HEK293 (cell line): ENCODE measurements around the gene SIRPA.

Experiments
- CTCF ChIA-PET: fragments of 350-600 bp; formaldehyde crosslinking; extraction: SDS; loops from one replicate; lab custom pipeline; 2021; ENCODE audit warnings: antibody characterized with exemption; lab: Yijun Ruan, JAX
- POLR2A ChIA-PET: fragments of 300-600 bp; formaldehyde crosslinking; extraction: SDS; loops from one replicate; lab custom pipeline; 2020; ENCODE audit warnings: antibody characterized with exemption, inconsistent platforms; lab: Yijun Ruan, JAX
- H3K27ac ChIP-seq: fragments of 200-500 bp; sonication (Bioruptor generic); 2 replicates; pipeline ENCODE4 v1.5.1; 2014; ENCODE audit warnings: low read depth, low read length, control low read depth, inconsistent platforms; ENCODE audit errors: extremely low read depth
- H3K36me3 ChIP-seq, 2 experiments: fragments of 200-500 bp in 1 of 2; sonication (Bioruptor generic) in 1 of 2; 1 replicate in 1 of 2; 2 replicates in 1 of 2; pipeline ENCODE4 v1.5.1; 2014 to 2017; ENCODE audit warnings: inconsistent platforms in 2 of 2, low read length in 2 of 2; ENCODE audit not compliant: control insufficient read depth in 2 of 2, insufficient read depth in 1 of 2
- H3K4me1 ChIP-seq: fragments of 200-500 bp; sonication (Bioruptor generic); 2 replicates; pipeline ENCODE4 v1.5.1; 2014; ENCODE audit warnings: mild to moderate bottlenecking, low read length, inconsistent platforms; ENCODE audit not compliant: control insufficient read depth, insufficient read depth
- H3K4me3 ChIP-seq: 2 replicates; pipeline ENCODE4 v1.5.1; 2011; ENCODE audit warnings: low read depth, mild to moderate bottlenecking, control low read depth, low read length, moderate library complexity
- H3K9me3 ChIP-seq: fragments of 200-500 bp; sonication (Bioruptor generic); 2 replicates; pipeline ENCODE4 v1.5.1; 2014; ENCODE audit warnings: low read depth, low read length, inconsistent platforms; ENCODE audit not compliant: control insufficient read depth, insufficient read depth
- GLI2 ChIP-seq: fragments of 450-650 bp; formaldehyde crosslinking; IDR thresholded peaks from 2 replicates; pipeline ENCODE4; 2017; ENCODE audit warnings: missing biosample characterization, missing genetic modification characterization, low read depth, borderline replicate concordance
- KLF8 ChIP-seq: fragments of 450-650 bp; formaldehyde crosslinking; IDR thresholded peaks from 2 replicates; pipeline ENCODE4 v1.5.1; 2016; ENCODE audit warnings: missing biosample characterization, missing genetic modification characterization
- KLF9 ChIP-seq: fragments of 450-650 bp; formaldehyde crosslinking; IDR thresholded peaks from 2 replicates; pipeline ENCODE4 v1.5.1; 2016; ENCODE audit warnings: missing biosample characterization, missing genetic modification characterization, low read depth
- OSR2 ChIP-seq: fragments of 450-650 bp; formaldehyde crosslinking; IDR thresholded peaks from 2 replicates; pipeline ENCODE4 v1.5.1; 2016; ENCODE audit warnings: missing biosample characterization, missing genetic modification characterization
- SCRT2 ChIP-seq: fragments of 450-650 bp; formaldehyde crosslinking; IDR thresholded peaks from 2 replicates; pipeline ENCODE4 v1.5.1; 2016; ENCODE audit warnings: missing biosample characterization, missing genetic modification characterization
- ZBTB48 ChIP-seq: fragments of 450-650 bp; formaldehyde crosslinking; IDR thresholded peaks from 2 replicates; pipeline ENCODE4 v1.5.1; 2016; ENCODE audit warnings: missing biosample characterization, missing genetic modification characterization
- ZEB2 ChIP-seq: fragments of 450-650 bp; formaldehyde crosslinking; IDR thresholded peaks from 2 replicates; pipeline ENCODE4 v1.5.1; 2016; ENCODE audit warnings: missing biosample characterization, missing genetic modification characterization
- ZFP3 ChIP-seq: fragments of 450-650 bp; formaldehyde crosslinking; IDR thresholded peaks from 2 replicates; pipeline ENCODE4 v1.5.1; 2016; ENCODE audit warnings: low read depth, missing biosample characterization, missing genetic modification characterization
- ZFP37 ChIP-seq: fragments of 450-650 bp; formaldehyde crosslinking; IDR thresholded peaks from 2 replicates; pipeline ENCODE4 v1.5.1; 2016; ENCODE audit warnings: missing biosample characterization, missing genetic modification characterization
- ZFP41 ChIP-seq: fragments of 450-650 bp; formaldehyde crosslinking; IDR thresholded peaks from 2 replicates; pipeline ENCODE4 v1.5.1; 2016; ENCODE audit warnings: missing biosample characterization, missing genetic modification characterization, borderline replicate concordance
- ZIC2 ChIP-seq: fragments of 450-650 bp; formaldehyde crosslinking; IDR thresholded peaks from 2 replicates; pipeline ENCODE4 v1.5.1; 2016; ENCODE audit warnings: missing biosample characterization, missing genetic modification characterization
- ZNF112 ChIP-seq: fragments of 450-650 bp; formaldehyde crosslinking; IDR thresholded peaks from 2 replicates; pipeline ENCODE4 v1.5.0; 2017; ENCODE audit warnings: missing biosample characterization, missing genetic modification characterization
- ZNF114 ChIP-seq: fragments of 450-650 bp; formaldehyde crosslinking; IDR thresholded peaks from 2 replicates; pipeline ENCODE4 v1.5.0; 2017; ENCODE audit warnings: missing biosample characterization, missing genetic modification characterization
- ZNF146 ChIP-seq: fragments of 450-650 bp; formaldehyde crosslinking; IDR thresholded peaks from 2 replicates; pipeline ENCODE4 v1.5.1; 2016; ENCODE audit warnings: missing biosample characterization, missing genetic modification characterization
- ZNF155 ChIP-seq: fragments of 450-650 bp; formaldehyde crosslinking; IDR thresholded peaks from 2 replicates; pipeline ENCODE4 v1.5.1; 2016; ENCODE audit warnings: missing biosample characterization, missing genetic modification characterization
- ZNF175 ChIP-seq: fragments of 450-650 bp; formaldehyde crosslinking; IDR thresholded peaks from 2 replicates; pipeline ENCODE4 v1.5.1; 2016; ENCODE audit warnings: missing biosample characterization, missing genetic modification characterization
- ZNF211 ChIP-seq: fragments of 450-650 bp; formaldehyde crosslinking; IDR thresholded peaks from 2 replicates; pipeline ENCODE4 v1.5.1; 2016; ENCODE audit warnings: low read depth, missing biosample characterization, missing genetic modification characterization
- ZNF239 ChIP-seq: fragments of 450-650 bp; formaldehyde crosslinking; IDR thresholded peaks from 2 replicates; pipeline ENCODE4 v1.5.1; 2016; ENCODE audit warnings: missing biosample characterization, missing genetic modification characterization
- ZNF366 ChIP-seq: fragments of 450-650 bp; formaldehyde crosslinking; conservative IDR thresholded peaks from 2 replicates; pipeline ENCODE4 v1.5.1; 2016; ENCODE audit warnings: missing biosample characterization, missing genetic modification characterization
- ZNF37A ChIP-seq: fragments of 450-650 bp; IDR thresholded peaks from 2 replicates; pipeline ENCODE4 v1.5.1; 2018; ENCODE audit warnings: missing biosample characterization, missing genetic modification characterization
- ZNF423 ChIP-seq: fragments of 450-650 bp; formaldehyde crosslinking; IDR thresholded peaks from 2 replicates; pipeline ENCODE4 v1.5.1; 2016; ENCODE audit warnings: missing biosample characterization, missing genetic modification characterization
- ZNF426 ChIP-seq: fragments of 450-650 bp; formaldehyde crosslinking; IDR thresholded peaks from 2 replicates; pipeline ENCODE4 v1.5.1; 2017; ENCODE audit warnings: missing biosample characterization, missing genetic modification characterization, mild to moderate bottlenecking, inconsistent platforms, moderate library complexity
- ZNF555 ChIP-seq: fragments of 450-650 bp; formaldehyde crosslinking; conservative IDR thresholded peaks from 2 replicates; pipeline ENCODE4 v1.5.1; 2017; ENCODE audit warnings: missing biosample characterization, mild to moderate bottlenecking, missing genetic modification characterization, inconsistent platforms
- ZNF585B ChIP-seq: fragments of 450-650 bp; formaldehyde crosslinking; IDR thresholded peaks from 2 replicates; pipeline ENCODE4 v1.5.1; 2016; ENCODE audit warnings: missing biosample characterization, missing genetic modification characterization
- ZNF654 ChIP-seq: fragments of 450-650 bp; formaldehyde crosslinking; IDR thresholded peaks from 2 replicates; pipeline ENCODE4 v1.5.1; 2016; ENCODE audit warnings: low read depth, missing biosample characterization, missing genetic modification characterization
- ZNF658 ChIP-seq: fragments of 450-650 bp; formaldehyde crosslinking; IDR thresholded peaks from 2 replicates; pipeline ENCODE4; 2016; ENCODE audit warnings: missing biosample characterization, missing genetic modification characterization
- ZNF670 ChIP-seq: fragments of 450-650 bp; formaldehyde crosslinking; IDR thresholded peaks from 2 replicates; pipeline ENCODE4 v1.5.1; 2016; ENCODE audit warnings: missing biosample characterization, missing genetic modification characterization, low read depth
- ZNF677 ChIP-seq: fragments of 450-650 bp; IDR thresholded peaks from 2 replicates; pipeline ENCODE4 v1.5.0; 2018; ENCODE audit warnings: missing biosample characterization, mild to moderate bottlenecking, missing genetic modification characterization, moderate library complexity
- ZNF707 ChIP-seq: fragments of 450-650 bp; formaldehyde crosslinking; IDR thresholded peaks from 2 replicates; pipeline ENCODE4 v1.5.1; 2016; ENCODE audit warnings: missing biosample characterization, missing genetic modification characterization
- ZNF747 ChIP-seq: fragments of 450-650 bp; formaldehyde crosslinking; IDR thresholded peaks from 2 replicates; pipeline ENCODE4 v1.5.1; 2016; ENCODE audit warnings: missing biosample characterization, missing genetic modification characterization
- ZNF843 ChIP-seq: fragments of 450-650 bp; formaldehyde crosslinking; IDR thresholded peaks from 2 replicates; pipeline ENCODE4 v1.5.1; 2016; ENCODE audit warnings: missing biosample characterization, missing genetic modification characterization
- ZSCAN23 ChIP-seq: fragments of 450-650 bp; formaldehyde crosslinking; IDR thresholded peaks from 2 replicates; pipeline ENCODE4 v1.5.1; 2016; ENCODE audit warnings: missing biosample characterization, missing genetic modification characterization
- TF ChIP-seq, protein P1 (sequence below): fragments of 450-650 bp; formaldehyde crosslinking; IDR thresholded peaks from 2 replicates; pipeline ENCODE4 v1.5.1; 2016; ENCODE audit warnings: missing biosample characterization, missing genetic modification characterization, low read depth
- TF ChIP-seq, protein P2 (sequence below): fragments of 450-650 bp; formaldehyde crosslinking; IDR thresholded peaks from 2 replicates; pipeline ENCODE4 v1.5.1; 2016; ENCODE audit warnings: missing biosample characterization, missing genetic modification characterization
- TF ChIP-seq, protein P3 (sequence below): fragments of 450-650 bp; formaldehyde crosslinking; IDR thresholded peaks from 2 replicates; pipeline ENCODE4 v1.5.1; 2016; ENCODE audit warnings: missing biosample characterization, missing genetic modification characterization
- TF ChIP-seq, protein P4 (sequence below): fragments of 450-650 bp; formaldehyde crosslinking; IDR thresholded peaks from 2 replicates; pipeline ENCODE4 v1.5.1; 2016; ENCODE audit warnings: missing biosample characterization, missing genetic modification characterization

SIRPA gene

DNA sequence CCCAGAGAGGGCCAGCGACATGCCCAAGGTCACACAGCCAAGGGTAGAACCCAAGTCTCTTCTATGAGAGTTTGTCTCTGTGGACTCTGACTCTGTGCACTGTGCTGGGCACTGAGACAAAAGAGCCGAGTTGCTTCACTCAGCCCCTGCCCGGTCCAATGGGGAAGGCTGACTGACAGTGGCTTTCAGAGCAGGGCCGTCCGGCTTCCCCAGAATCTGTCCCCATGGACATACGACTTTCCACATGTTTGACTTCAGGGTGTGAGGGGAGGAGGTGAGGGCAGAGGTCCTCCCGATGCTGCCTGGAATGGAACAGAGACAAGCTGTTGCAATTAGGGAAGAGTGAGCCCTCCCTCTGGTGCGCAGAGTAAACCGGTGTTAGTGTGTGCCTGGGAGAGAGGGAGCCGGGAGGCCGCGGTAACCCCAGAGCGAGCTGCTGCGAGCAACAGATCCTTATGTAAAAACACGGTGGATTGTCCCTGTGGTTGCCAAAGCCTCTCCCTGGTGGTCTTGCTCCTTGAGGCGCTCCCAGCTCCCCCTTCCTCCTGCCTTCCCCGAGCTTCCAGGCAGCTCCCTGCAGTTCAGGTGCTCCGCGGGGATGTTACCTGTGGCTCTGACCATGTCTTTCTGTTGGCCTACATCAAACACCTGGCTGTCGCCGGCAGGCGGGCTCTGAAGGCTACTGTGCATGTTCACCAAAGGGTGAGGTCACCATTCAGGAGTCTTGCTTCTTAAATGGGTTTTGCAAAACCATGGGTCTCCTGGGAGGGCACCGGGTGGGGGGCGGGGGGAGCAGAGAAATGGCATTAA lies 672 bp downstream of the SIRPA start:
- Histone ChIP-seq H3K4me1 (peaks cover 16% of the 10 kb centered on the region), H3K36me3 (no peaks in the 10 kb centered on the region), H3K9me3 (no peaks in the 10 kb centered on the region), H3K4me3 (peak overlapping the region; percentile 56), H3K27ac (peak overlapping the region; percentile 79; the same call in 1 of the 2 replicates)
- ChIA-PET CTCF (no interaction called here), POLR2A (interaction anchor here (0.7 kb wide), 1 partner anchor 1166 kb away, joined by 4 read pairs; no protein-coding TSS in a partner anchor)
- TF ChIP-seq, protein P1, sequence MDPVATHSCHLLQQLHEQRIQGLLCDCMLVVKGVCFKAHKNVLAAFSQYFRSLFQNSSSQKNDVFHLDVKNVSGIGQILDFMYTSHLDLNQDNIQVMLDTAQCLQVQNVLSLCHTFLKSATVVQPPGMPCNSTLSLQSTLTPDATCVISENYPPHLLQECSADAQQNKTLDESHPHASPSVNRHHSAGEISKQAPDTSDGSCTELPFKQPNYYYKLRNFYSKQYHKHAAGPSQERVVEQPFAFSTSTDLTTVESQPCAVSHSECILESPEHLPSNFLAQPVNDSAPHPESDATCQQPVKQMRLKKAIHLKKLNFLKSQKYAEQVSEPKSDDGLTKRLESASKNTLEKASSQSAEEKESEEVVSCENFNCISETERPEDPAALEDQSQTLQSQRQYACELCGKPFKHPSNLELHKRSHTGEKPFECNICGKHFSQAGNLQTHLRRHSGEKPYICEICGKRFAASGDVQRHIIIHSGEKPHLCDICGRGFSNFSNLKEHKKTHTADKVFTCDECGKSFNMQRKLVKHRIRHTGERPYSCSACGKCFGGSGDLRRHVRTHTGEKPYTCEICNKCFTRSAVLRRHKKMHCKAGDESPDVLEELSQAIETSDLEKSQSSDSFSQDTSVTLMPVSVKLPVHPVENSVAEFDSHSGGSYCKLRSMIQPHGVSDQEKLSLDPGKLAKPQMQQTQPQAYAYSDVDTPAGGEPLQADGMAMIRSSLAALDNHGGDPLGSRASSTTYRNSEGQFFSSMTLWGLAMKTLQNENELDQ (tag by site-specific recombination): no peak
- TF ChIP-seq ZNF114 (tag by site-specific recombination): no peak
- TF ChIP-seq, protein P2, sequence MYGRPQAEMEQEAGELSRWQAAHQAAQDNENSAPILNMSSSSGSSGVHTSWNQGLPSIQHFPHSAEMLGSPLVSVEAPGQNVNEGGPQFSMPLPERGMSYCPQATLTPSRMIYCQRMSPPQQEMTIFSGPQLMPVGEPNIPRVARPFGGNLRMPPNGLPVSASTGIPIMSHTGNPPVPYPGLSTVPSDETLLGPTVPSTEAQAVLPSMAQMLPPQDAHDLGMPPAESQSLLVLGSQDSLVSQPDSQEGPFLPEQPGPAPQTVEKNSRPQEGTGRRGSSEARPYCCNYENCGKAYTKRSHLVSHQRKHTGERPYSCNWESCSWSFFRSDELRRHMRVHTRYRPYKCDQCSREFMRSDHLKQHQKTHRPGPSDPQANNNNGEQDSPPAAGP: 0 out of 2 replicates have a peak, but pooled peaks have one; percentile 53
- no peak for TF ChIP-seq ZNF175
- no peak for TF ChIP-seq ZNF366 (tag by site-specific recombination)
- TF ChIP-seq ZNF843 (tag by site-specific recombination): no peak
- TF ChIP-seq ZFP3 (tag by site-specific recombination): no peak
- TF ChIP-seq OSR2 (tag by site-specific recombination): no peak
- TF ChIP-seq KLF8 (tag by site-specific recombination): no peak
- no peak for TF ChIP-seq ZNF423 (tag by site-specific recombination)
- no peak for TF ChIP-seq ZNF747 (tag by site-specific recombination)
- TF ChIP-seq ZSCAN23: no peak
- TF ChIP-seq KLF9 (tag by site-specific recombination): no peak
- no peak for TF ChIP-seq ZNF211 (tag by site-specific recombination)
- no peak for TF ChIP-seq ZNF585B (tag by site-specific recombination)
- no peak for TF ChIP-seq ZNF155 (tag by site-specific recombination)
- TF ChIP-seq ZNF37A: no peak
- no peak for TF ChIP-seq ZBTB48 (tag by site-specific recombination)
- no peak for TF ChIP-seq ZNF426 (tag by site-specific recombination)
- TF ChIP-seq, protein P3, sequence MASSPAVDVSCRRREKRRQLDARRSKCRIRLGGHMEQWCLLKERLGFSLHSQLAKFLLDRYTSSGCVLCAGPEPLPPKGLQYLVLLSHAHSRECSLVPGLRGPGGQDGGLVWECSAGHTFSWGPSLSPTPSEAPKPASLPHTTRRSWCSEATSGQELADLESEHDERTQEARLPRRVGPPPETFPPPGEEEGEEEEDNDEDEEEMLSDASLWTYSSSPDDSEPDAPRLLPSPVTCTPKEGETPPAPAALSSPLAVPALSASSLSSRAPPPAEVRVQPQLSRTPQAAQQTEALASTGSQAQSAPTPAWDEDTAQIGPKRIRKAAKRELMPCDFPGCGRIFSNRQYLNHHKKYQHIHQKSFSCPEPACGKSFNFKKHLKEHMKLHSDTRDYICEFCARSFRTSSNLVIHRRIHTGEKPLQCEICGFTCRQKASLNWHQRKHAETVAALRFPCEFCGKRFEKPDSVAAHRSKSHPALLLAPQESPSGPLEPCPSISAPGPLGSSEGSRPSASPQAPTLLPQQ (tag by site-specific recombination): peak; percentile 75; the same call in 1 of the 2 replicates
- no peak for TF ChIP-seq ZFP37 (tag by site-specific recombination)
- no peak for TF ChIP-seq ZNF670 (tag by site-specific recombination)
- no peak for TF ChIP-seq ZNF707 (tag by site-specific recombination)
- TF ChIP-seq ZNF654: no peak
- TF ChIP-seq SCRT2 (tag by site-specific recombination): peak; percentile 70
- TF ChIP-seq ZNF658 (tag by site-specific recombination): no peak
- TF ChIP-seq ZNF112 (tag by site-specific recombination): no peak
- TF ChIP-seq, protein P4, sequence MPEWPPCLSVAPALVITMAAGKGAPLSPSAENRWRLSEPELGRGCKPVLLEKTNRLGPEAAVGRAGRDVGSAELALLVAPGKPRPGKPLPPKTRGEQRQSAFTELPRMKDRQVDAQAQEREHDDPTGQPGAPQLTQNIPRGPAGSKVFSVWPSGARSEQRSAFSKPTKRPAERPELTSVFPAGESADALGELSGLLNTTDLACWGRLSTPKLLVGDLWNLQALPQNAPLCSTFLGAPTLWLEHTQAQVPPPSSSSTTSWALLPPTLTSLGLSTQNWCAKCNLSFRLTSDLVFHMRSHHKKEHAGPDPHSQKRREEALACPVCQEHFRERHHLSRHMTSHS (tag by site-specific recombination): no peak
- no peak for TF ChIP-seq ZNF555 (tag by site-specific recombination)
- no peak for TF ChIP-seq GLI2
- TF ChIP-seq ZIC2 (tag by site-specific recombination): no peak; the same call in 1 of the 2 replicates
- TF ChIP-seq ZNF239 (tag by site-specific recombination): no peak
- no peak for TF ChIP-seq ZNF146 (tag by site-specific recombination)
- TF ChIP-seq ZNF677: no peak
- TF ChIP-seq ZFP41 (tag by site-specific recombination): no peak
- no peak for TF ChIP-seq ZEB2 (tag by site-specific recombination)
